ENCODE results near the gene ZNF836.
A peak's percentile ranks its signal among the peaks of the same experiment; 100 is the strongest.

Gene ZNF836

GRCh38 chr19:52188822-52189734 is 17.7 kb upstream of the ZNF836 start:
- DNase-seq (ENCODE audit: low spot score) = peak; percentile 10

GRCh38 chr19:52187407-52187806 is 16.0 kb upstream of the ZNF836 start:
- no peak for DNase-seq (ENCODE audit: low spot score)

- no peak for DNase-seq (ENCODE audit: low spot score)
These were observed 5.2 kb upstream of the ZNF836 start for GRCh38 chr19:52176574-52176973.

- DNase-seq (ENCODE audit: low spot score) = no peak
These were observed 926 bp upstream of the ZNF836 start for GRCh38 chr19:52172347-52172746.

- peak; percentile 27 for DNase-seq (ENCODE audit: low spot score)
These were observed 529 bp downstream of the ZNF836 start for GRCh38 chr19:52170863-52171320.

GRCh38 chr19:52170304-52170703 is 1.1 kb downstream of the ZNF836 start:
- no peak for DNase-seq (ENCODE audit: low spot score)

GRCh38 chr19:52155596-52156359 is 15.6 kb downstream of the ZNF836 start:
- DNase-seq (ENCODE audit: low spot score) = no peak

GRCh38 chr19:52148256-52148655 is 23.2 kb downstream of the ZNF836 start:
- no peak for DNase-seq (ENCODE audit: low spot score)

GRCh38 chr19:52142001-52142595 is 29.3 kb downstream of the ZNF836 start:
- DNase-seq (ENCODE audit: low spot score) = no peak

- no peak for DNase-seq (ENCODE audit: low spot score)
These were observed 30.2 kb downstream of the ZNF836 start for GRCh38 chr19:52141203-52141602.

- peak; percentile 98 for DNase-seq (ENCODE audit: low spot score)
These were observed 31.2 kb downstream of the ZNF836 start for GRCh38 chr19:52140032-52140710.

- DNase-seq (ENCODE audit: low spot score) = peak; percentile 77
These were observed 32.0 kb downstream of the ZNF836 start, which contains the start of gene ZNF616 for GRCh38 chr19:52139252-52140031. TSS of gene ZNF616 (minus strand) at chr19:52139938. CDS start at chr19:52130512, 9,426 bp downstream.

GRCh38 chr19:52138983-52139251 is 32.5 kb downstream of the ZNF836 start:
- DNase-seq (ENCODE audit: low spot score) = no peak

- peak; percentile 10 for DNase-seq (ENCODE audit: low spot score)
These were observed 33.0 kb downstream of the ZNF836 start for GRCh38 chr19:52138278-52138982.

- DNase-seq (ENCODE audit: low spot score) = no peak
These were observed 51.1 kb downstream of the ZNF836 start for GRCh38 chr19:52120286-52120685.

- no peak for DNase-seq (ENCODE audit: low spot score)
These were observed 55.8 kb downstream of the ZNF836 start for GRCh38 chr19:52115526-52116053.

- DNase-seq (ENCODE audit: low spot score) = no peak
These were observed 56.7 kb downstream of the ZNF836 start for GRCh38 chr19:52114691-52115090.

GRCh38 chr19:52112624-52113023 is 58.8 kb downstream of the ZNF836 start:
- DNase-seq (ENCODE audit: low spot score) = no peak

- DNase-seq (ENCODE audit: low spot score) = no peak
These were observed 60.6 kb downstream of the ZNF836 start for GRCh38 chr19:52110780-52111179.
